Keratinocyte (primary cell): ENCODE measurements around the gene TUT4. TPM values are rescaled to one million over a fixed set of nuclear protein-coding genes. Genes with fewer than 3 reads are reported as not detected.

Experiments
- DNase-seq: peaks from one replicate; pipeline ENCODE4 v3.0.0-alpha.2; 2011; ENCODE audit warnings: low read depth, missing footprints, low spot score
- FAIRE-seq: peaks from 2 replicates; lab custom pipeline; 2011; peaks lifted over from hg19 to GRCh38; lab: Jason Lieb, UNC
- H2AFZ ChIP-seq: 2 replicates; pipeline ENCODE4 v1.6.0; 2012; ENCODE audit warnings: low read length, control low read depth, inconsistent platforms; ENCODE audit not compliant: control insufficient read depth
- H3K27ac ChIP-seq: 2 replicates; pipeline ENCODE4 v1.5.1; 2011; ENCODE audit warnings: low read length; ENCODE audit not compliant: control insufficient read depth, insufficient read depth
- H3K27me3 ChIP-seq: 3 replicates; pipeline ENCODE4 v1.6.0; 2011; ENCODE audit warnings: low read length; ENCODE audit not compliant: control insufficient read depth, insufficient read depth; ENCODE audit errors: extremely low read depth
- H3K36me3 ChIP-seq, 2 experiments: 2 replicates in 1 of 2; 3 replicates in 1 of 2; pipeline ENCODE4 v1.5.1; 2011; ENCODE audit warnings: low read length in 2 of 2, mild to moderate bottlenecking in 1 of 2; ENCODE audit not compliant: control insufficient read depth in 2 of 2, insufficient read depth in 2 of 2; ENCODE audit errors: extremely low read depth in 1 of 2
- H3K4me1 ChIP-seq: 3 replicates; pipeline ENCODE4 v1.5.1; 2011; ENCODE audit warnings: low read length; ENCODE audit not compliant: control insufficient read depth, insufficient read depth; ENCODE audit errors: extremely low read depth
- H3K4me2 ChIP-seq: 3 replicates; pipeline ENCODE4 v1.6.0; 2011; ENCODE audit warnings: low read depth, low read length; ENCODE audit not compliant: control insufficient read depth, insufficient read depth; ENCODE audit errors: extremely low read depth
- H3K4me3 ChIP-seq, 3 experiments: fragments of 200-600 bp in 1 of 3; sonication (generic) in 1 of 3; 2 replicates in 2 of 3; 3 replicates in 1 of 3; pipeline ENCODE4 v1.5.1; 2011 to 2016; ENCODE audit warnings: low read length in 3 of 3, mild to moderate bottlenecking in 3 of 3, control low read depth in 2 of 3, inconsistent platforms in 1 of 3, low read depth in 1 of 3, mixed read lengths in 1 of 3, mixed run types in 1 of 3, moderate library complexity in 1 of 3; ENCODE audit not compliant: control insufficient read depth in 2 of 3, insufficient read depth in 2 of 3; ENCODE audit errors: extremely low read depth in 1 of 3
- H3K79me2 ChIP-seq: 2 replicates; pipeline ENCODE4 v1.6.0; 2012; ENCODE audit warnings: low read length; ENCODE audit not compliant: control insufficient read depth, insufficient read depth
- H3K9ac ChIP-seq: 3 replicates; pipeline ENCODE4 v1.6.0; 2011; ENCODE audit warnings: low read length; ENCODE audit not compliant: control insufficient read depth, insufficient read depth; ENCODE audit errors: extremely low read depth
- H3K9me1 ChIP-seq: 3 replicates; pipeline ENCODE4 v1.6.0; 2011; ENCODE audit warnings: low read length; ENCODE audit not compliant: control insufficient read depth, insufficient read depth; ENCODE audit errors: extremely low read depth
- H3K9me3 ChIP-seq: 2 replicates; pipeline ENCODE4 v1.5.1; 2012; ENCODE audit warnings: low read depth, low read length; ENCODE audit not compliant: control insufficient read depth
- H4K20me1 ChIP-seq: 3 replicates; pipeline ENCODE4 v1.6.0; 2011; ENCODE audit warnings: low read length; ENCODE audit not compliant: control insufficient read depth, insufficient read depth; ENCODE audit errors: extremely low read depth
- CTCF ChIP-seq, 3 experiments: IDR thresholded peaks in 1 of 3; conservative IDR thresholded peaks in 1 of 3; optimal IDR thresholded peaks in 1 of 3; 2 replicates in 2 of 3; 3 replicates in 1 of 3; pipeline versions ENCODE3 to v1.5.1; 2011; ENCODE audit warnings: low read length in 3 of 3, mild to moderate bottlenecking in 3 of 3, moderate library complexity in 2 of 3, control low read depth in 1 of 3, inconsistent platforms in 1 of 3; ENCODE audit not compliant: insufficient read depth in 2 of 3; ENCODE audit errors: extremely low read depth in 1 of 3
- EZH2 ChIP-seq: IDR thresholded peaks from one replicate; pipeline ENCODE4 v1.6.1; 2012; ENCODE audit warnings: inconsistent platforms, mild to moderate bottlenecking, low read length, moderate library complexity
- dilution Hi-C: fragments of 300-500 bp; cut with MboI; formaldehyde crosslinking; loops from one replicate; pipeline ENCODE4 v1.7.0; 2020; ENCODE audit warnings: low sequenced_read_pairs; ENCODE audit not compliant: extremely low pct_ligation_motif_present
- polyA plus RNA-seq, 5 experiments: library from polyadenylated mRNA; depleted of rRNA in 3 of 5; stranded (reverse) in 3 of 5; stranded (forward) in 1 of 5; unstranded in 1 of 5; fragments of >200 nt; gene quantifications; 1 replicate in 1 of 5; 2 replicates in 3 of 5; 3 replicates in 1 of 5; pipeline versions ENCODE4 v1.2.1 to v1.2.3, GENCODE V29; 2011 to 2012; ENCODE audit warnings: missing spikeins in 2 of 5, low read depth in 1 of 5, low replicate concordance in 1 of 5

Gene TUT4
- polyA plus RNA-seq, 1 donor (not counting 4 experiments of a cell fraction or from before 2014, with no cell fraction given) = 27.5 TPM

- Histone ChIP-seq H3K4me2 (no peak overlapping the region), H3K9ac (no peak overlapping the region), H3K79me2 (no peaks in the 10 kb centered on the region), H2AFZ (no peak overlapping the region), H3K9me1 (no peaks in the 10 kb centered on the region), H3K9me3 (no peaks in the 10 kb centered on the region), H3K27ac (no peak overlapping the region), H3K4me1 (no peaks in the 10 kb centered on the region), H3K27me3 (no peaks in the 10 kb centered on the region), H4K20me1 (no peaks in the 10 kb centered on the region), H3K36me3 (no peaks in the 10 kb centered on the region), H3K4me3 (no peak overlapping the region)
- DNase-seq (no peak), FAIRE-seq (no peak)
- dilution Hi-C loops = no loop called here
- no peak for TF ChIP-seq EZH2
- no peak for TF ChIP-seq CTCF (optimal IDR thresholded peaks at IDR 0.05 in 1 of 3, IDR thresholded peaks at IDR 0.05 in 1 of 3, conservative IDR thresholded peaks at IDR 0.05 in 1 of 3; ENCODE audit: extremely low read depth in 1 of 3, insufficient read depth in 2 of 3, low read length in 3 of 3)
Observed at GRCh38 chr1:52600533-52601179, 47.8 kb upstream of the TUT4 start.

- Histone ChIP-seq H3K4me3 (no peak overlapping the region), H3K9me1 (no peaks in the 10 kb centered on the region), H3K4me2 (no peak overlapping the region), H3K27me3 (no peaks in the 10 kb centered on the region), H3K4me1 (no peaks in the 10 kb centered on the region), H4K20me1 (no peaks in the 10 kb centered on the region), H3K36me3 (no peaks in the 10 kb centered on the region), H3K27ac (no peak overlapping the region), H3K9ac (no peak overlapping the region), H2AFZ (no peak overlapping the region), H3K79me2 (no peaks in the 10 kb centered on the region), H3K9me3 (no peaks in the 10 kb centered on the region)
- FAIRE-seq (no peak), DNase-seq (no peak)
- no peak for TF ChIP-seq CTCF (optimal IDR thresholded peaks at IDR 0.05 in 1 of 3, IDR thresholded peaks at IDR 0.05 in 1 of 3, conservative IDR thresholded peaks at IDR 0.05 in 1 of 3; ENCODE audit: extremely low read depth in 1 of 3, insufficient read depth in 2 of 3, low read length in 3 of 3)
- no peak for TF ChIP-seq EZH2
- dilution Hi-C loops = no loop called here
Observed at GRCh38 chr1:52599236-52599635, 46.3 kb upstream of the TUT4 start.
